ENCODE results near the gene MRPL18.
"Not testable (repeated sequence)": the region's sequence is repeated elsewhere in the genome, so short reads cannot be mapped to it uniquely, and the experiment has no call there.

MRPL18 gene

DNA sequence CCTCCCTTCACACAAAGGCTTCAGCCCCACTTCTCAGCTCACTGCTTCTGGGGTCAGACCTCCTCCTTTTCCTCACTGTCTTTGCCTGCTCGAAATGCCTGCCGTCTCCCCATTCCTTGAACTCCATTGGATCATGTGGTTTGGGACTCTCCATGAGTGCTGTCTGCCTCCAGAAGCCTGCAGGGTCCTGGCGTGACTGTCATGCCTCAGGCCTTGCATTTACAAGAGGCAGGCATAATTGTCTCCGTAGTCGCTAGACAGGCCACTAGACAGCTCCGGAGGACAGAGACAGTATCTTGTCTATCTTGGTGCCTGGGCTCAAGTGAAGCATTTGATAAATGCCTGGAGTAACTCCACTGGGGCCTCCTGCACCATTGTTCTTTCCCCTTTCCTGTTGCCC lies 25.1 kb downstream of the MRPL18 start:
- DNase-seq (ENCODE audit: low read depth in 2 of 2, low spot score in 1 of 2), result no peak

DNA sequence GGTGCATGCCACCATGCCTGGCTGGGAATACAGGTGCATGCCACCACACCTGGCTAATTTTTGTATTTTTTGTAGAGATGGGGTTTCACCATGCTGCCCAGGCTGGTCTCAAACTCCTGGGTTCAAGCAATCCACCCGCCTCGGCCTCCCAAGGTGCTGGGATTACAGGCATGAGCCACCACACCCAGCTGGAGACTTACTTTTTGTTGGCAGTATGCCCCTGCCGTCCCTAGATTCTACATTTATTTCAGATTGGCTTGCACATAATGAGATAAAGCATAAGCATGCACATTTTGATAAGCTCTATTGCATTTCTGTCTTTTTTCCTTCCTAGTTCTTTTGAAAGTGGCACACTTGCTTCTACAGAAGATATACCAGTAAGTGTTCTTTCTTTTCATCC lies 26.5 kb downstream of the MRPL18 start:
- not testable (repeated sequence) for DNase-seq (ENCODE audit: low read depth in 2 of 2, low spot score in 1 of 2)

DNA sequence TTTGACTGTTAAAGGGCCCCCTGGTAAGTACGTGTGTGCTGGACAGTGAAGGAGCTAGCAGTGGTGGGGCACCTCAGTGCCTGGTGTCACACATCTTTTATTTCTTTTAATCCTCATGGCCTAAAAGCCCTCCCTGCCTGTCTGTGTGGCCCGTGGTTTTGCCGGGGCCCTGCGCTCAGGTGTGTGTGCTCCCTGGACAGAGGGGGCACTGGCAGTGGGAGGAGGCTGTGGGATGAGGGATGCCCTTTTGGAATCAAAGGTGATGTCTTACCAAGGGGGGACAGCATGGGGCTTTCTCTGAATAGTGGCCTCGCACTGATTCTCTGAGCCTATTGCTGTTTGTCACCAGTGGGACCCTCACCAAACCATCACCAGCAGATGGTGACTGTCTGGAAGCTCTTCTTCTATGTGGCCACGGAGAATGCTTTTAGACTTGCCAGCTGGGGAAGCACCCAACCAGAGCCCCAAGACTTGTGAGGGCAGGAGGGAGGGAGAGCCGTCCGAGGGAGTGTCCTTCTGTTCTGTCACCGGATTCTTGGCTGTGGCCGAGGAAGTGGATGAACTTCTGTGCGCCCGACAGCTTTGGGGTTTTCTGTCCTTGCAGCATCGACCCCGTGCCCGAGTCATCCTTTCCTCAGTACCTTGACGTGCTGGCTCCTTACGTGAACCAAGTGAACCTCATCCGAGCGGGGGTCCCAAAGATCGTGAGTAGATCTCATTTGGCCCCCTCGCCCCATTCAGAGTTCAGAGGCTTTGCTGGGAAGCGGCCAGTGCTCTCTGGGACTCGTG lies 27.9 kb downstream of the MRPL18 start:
- DNase-seq (ENCODE audit: low read depth in 2 of 2, low spot score in 1 of 2), result no peak

DNA sequence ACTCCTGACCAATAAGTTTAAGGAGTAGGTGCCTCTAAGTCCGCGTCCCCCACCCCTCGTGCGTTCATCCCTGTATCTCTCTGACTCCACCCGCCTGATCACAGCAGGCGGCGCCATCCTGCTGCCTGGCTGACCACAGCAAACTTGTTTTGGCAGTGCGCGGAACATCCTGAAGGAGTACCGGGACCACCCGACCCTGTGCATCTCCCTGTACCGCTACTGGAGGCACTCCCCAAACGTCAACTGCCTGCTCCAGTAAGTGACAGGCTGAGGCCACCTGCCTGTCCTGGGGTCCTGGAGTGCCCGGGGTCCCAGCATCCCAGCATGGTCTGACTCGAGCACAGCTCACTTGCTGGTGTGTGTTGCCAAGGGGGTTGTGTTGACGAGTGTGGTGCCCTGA lies 28.8 kb downstream of the MRPL18 start:
- DNase-seq (ENCODE audit: low read depth in 2 of 2, low spot score in 1 of 2), result no peak

DNA sequence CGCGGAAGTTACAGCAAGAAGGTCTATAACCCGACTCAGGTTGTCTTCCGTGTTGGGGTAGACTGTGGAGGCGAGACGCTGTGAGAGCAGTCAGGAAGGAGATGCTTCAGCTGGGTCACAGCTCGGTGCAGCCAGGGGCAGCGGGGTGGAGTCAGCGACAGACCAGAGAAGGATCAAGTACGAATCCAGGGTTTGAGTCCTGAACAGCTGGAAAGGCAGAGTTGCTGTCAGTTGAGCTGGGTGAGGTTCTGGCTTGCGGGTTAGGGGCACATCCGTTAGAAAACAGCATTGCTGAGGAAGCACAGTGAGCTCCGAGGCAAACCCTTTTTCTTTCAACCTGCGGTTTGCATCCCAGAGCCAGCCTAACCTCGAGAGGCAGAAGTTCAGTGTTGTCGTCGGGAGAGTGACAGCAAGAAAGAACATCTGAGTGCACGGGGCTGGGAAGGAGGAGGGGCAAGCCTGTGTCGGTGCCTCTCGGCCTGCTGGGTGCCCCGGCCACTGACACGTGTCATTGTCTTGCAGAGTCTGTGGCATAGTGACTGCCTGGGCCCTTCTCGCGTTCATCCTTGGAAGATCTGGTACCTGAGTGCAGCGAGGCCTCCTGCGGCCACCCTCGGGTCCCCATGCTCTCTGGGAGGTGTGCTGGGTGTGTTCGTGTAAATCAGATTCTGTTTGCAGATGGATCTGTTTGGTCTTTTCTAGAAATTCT lies 29.8 kb downstream of the MRPL18 start:
- no peak for DNase-seq (ENCODE audit: low read depth in 2 of 2, low spot score in 1 of 2)

DNA sequence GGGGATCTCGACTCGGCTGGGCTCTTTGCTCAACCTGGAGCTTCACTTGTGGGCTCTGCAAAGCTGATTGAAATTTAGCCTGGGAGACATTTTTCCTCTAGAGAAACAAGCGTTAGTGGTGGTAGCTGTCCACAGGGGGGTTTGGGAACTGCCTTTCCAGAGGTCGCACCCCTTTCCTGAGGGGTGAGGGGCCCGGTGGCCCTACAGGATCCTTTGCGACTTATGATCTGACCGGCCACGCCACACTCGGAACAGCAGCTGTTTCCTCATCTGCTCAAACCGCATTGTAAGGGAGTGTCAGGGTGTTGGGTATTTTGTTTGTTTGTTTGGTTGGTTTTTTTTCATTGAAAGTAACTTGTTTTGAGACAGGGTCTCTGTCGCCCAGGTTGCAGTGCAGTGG lies 30.9 kb downstream of the MRPL18 start:
- no peak for DNase-seq (ENCODE audit: low read depth in 2 of 2, low spot score in 1 of 2)

DNA sequence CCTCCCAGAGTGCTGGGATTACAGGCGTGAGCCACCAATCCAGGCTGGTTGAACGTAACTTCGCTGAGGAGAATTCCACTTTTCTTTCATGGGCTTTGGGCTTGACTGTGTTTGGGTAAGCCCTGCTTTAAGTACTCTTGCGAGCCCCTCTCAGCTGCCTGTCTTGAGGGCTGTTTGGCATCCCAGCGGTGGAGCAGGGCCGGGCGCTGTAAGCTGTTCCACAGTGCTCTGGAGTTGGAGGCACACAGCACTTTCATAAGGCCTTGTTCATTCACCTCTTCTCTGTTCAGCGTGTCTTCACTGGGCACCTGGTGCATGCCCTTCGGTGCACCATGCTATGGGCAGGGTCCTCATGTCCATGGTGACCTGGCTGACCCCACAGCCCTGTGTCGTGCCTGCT lies 31.5 kb downstream of the MRPL18 start:
- DNase-seq (ENCODE audit: low read depth in 2 of 2, low spot score in 1 of 2), result no peak

DNA sequence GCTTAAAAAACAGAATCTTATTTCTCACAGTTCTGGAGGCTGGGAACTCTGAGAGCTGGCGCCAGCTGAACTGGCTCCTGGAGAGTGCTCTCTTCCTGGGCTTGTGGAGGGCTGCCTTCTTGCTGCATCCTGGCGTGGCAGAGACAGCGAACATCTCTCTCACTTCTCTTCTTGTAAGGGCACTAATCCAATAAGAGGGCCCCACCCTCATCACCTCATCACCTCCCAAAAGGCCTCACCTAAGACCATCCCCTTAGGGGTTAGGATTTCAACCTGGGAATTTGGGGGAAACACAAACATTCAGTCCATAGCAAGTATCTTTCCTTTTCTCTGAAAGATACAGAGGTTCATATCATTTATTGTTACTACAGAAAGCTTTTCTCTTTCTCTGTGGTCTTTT lies 33.7 kb downstream of the MRPL18 start:
- DNase-seq (ENCODE audit: low read depth in 2 of 2, low spot score in 1 of 2), result no peak

DNA sequence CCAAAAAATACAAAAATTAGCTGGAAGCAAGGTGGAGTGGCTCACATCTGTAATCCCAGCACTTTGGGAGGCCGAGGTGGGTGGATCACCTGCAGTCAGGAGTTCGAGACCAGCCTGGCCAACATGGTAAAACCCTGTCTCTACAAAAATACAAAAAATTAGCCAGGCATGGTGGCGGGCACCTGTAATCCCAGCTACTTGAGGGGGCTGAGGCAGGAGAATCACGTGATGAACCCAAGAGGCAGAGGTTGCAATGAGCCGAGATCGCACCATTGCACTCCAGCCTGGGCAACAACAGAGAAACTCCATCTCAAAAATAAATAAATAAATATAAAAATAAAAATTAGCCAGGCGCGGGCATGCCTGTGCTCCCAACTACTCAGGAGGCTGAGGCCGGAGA lies 34.4 kb downstream of the MRPL18 start:
- not testable (repeated sequence) for DNase-seq (ENCODE audit: low read depth in 2 of 2, low spot score in 1 of 2)

DNA sequence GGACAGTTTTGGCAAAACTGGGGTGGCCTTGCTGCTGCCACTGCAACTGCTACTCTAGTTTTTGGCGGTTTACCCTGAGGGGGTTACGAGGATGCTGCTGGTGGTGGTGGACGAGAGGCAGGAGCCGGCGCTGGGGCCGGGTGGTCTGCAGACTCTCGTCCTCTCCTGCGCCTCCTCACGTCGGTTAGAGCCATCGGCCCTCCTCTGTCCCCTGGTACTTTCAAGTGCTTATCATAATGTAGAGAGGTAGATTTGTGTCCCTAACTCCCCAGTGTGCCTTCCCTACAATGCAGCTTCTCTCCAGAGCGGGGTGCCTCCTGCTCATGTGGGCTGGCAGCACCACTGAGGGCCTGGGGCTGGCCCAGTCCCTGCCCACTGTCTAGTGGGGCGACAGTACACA lies 35.7 kb downstream of the MRPL18 start:
- DNase-seq (ENCODE audit: low read depth in 2 of 2, low spot score in 1 of 2), result no peak

DNA sequence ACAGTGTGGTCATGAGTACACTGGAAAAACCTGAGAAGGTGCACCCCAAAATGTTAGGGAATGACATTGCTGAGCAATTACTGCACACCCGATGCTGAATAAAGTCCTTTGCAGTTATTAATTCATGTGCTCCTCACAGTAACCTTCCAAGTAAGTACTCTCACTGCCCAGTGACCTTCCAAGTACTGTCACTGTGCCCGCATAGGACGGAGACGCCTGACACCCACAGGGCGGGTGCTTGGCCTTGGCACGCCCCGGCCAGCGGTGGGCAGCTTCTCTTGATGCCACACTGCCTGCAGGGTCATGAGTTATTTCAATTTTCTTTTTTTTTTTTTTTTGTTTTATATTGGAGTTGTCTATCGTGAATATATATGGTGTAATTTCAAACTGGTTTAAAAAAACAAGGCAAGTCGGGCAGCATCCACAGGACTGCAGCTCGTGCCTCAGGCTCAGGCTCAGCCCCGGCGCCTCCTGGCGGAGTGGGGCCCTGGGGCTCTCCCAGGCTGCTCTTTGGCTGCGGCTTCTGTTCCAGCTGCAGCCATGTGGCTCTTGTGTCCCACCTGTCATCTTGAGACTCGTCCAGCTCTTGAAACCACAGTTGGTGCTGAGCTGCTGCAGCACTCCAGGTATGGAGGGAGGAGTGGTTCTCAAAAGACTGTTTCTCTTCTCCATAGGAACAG lies 36.8 kb downstream of the MRPL18 start:
- DNase-seq (ENCODE audit: low read depth in 2 of 2, low spot score in 1 of 2), result no peak

DNA sequence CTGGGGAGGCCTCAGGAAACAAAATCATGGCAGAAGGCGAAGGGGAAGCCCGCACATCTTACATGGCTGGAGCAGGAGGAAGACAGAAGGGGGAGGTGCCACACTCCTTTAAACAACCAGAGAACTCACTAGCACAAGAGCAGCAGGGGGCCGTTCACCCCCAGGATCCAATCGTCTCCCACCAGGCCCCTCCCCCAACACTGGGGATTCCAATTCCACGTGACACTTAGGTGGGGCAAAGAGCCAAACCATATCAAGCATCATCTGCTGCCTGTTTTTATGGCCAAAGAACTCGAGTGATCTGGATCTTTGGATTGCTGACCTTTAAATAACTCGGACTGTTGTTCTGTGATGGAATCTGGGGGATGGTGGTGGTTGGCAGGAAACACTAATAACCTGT lies 37.8 kb downstream of the MRPL18 start:
- DNase-seq (ENCODE audit: low read depth in 2 of 2, low spot score in 1 of 2), result no peak

DNA sequence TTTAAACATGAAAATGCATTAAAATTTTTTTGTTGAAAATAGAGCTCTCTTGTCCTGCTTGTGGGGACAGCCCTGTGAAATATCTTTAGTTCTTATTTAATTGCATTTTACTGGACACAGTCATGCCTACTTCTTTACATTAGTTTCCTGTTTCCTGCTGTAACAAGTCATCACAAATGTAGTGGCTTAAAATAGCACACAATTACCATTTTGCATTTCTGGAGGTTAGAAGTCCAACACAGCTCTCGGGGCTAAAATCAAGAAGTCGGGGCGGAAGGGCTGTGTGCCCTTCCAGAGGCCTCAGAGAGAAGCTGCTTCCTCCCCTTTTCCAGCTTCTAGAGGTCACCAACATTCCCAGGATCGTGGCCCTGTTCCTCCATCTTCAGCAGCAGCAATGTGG lies 39.3 kb downstream of the MRPL18 start:
- no peak for DNase-seq (ENCODE audit: low read depth in 2 of 2, low spot score in 1 of 2)

DNA sequence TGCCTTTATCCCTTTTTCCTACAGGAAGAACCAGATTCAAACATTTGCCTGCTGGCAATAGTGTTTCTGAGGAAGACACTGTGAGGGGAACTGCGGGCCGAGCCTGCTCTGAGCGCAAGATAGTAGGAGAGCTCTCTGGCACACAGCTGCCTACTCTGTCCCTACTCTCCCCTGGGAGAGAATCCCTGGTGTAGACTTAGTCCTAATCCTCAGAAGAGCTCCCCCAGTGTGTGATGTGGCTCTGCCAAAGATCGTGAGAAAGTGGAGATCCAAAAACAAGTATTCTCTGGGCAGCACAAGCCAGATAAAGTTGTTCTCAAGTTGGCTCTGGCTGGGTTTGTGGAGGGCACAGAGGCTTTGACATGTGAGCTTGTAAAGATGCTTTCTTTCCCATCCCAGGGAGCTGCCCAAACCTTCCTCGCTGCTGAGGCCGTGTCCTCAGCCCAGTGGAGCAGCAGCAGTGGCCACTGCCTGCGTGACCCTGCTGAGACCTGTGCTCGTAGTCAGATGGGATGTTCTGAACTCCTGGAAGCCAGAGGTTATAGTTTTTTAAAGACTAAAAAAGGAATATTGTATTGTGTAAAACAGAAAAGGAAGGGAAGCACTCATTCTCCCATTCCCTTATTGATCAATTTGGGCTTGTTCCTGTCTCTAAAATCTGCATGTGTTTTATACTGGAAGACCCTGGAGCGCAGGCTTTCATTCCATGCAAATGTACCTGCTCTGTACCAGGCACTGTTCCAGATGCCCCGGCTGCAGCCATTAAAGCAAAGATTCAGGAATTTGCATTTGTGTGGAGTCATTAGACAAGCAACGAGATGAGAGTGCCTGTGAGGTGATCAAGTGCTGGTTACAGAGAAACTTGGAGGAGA lies 40.5 kb downstream of the MRPL18 start:
- no peak for DNase-seq (ENCODE audit: low read depth in 2 of 2, low spot score in 1 of 2)

DNA sequence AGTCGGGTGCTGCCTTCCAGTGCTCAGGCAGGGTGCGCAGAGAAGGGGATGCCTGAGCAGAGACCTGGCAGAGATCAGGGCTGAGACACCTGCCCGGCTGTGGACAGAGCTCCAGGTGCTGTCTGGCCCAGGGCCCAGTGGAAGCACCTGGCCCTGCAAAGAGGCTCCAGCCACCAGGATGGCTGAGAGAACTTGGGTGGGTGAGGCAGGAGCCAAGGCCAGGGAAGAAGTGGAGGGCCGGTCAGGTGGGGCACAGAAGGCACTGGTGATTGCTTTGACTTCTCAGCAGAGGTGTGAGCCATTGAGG lies 41.1 kb downstream of the MRPL18 start:
- no peak for DNase-seq (ENCODE audit: low read depth in 2 of 2, low spot score in 1 of 2)

DNA sequence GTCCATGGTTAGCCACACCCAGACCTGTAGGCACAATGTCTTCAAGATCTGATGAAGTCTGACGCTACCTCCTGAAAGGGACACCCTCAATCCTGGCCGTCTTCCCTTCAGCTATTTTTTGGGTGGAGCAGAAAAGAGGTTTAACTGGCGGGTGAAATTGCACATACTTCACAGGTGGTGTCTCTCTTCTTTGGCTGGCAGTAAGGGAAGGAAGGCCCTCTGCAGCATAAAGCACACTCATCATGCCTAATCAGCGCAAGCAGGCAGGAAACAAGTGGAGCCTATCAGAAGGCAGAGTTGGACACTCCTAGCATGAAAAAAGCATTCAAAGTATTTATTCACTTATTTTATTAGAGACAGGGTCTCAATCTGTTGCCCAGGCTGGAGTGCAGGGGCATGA lies 42.7 kb downstream of the MRPL18 start:
- no peak for DNase-seq (ENCODE audit: low read depth in 2 of 2, low spot score in 1 of 2)

DNA sequence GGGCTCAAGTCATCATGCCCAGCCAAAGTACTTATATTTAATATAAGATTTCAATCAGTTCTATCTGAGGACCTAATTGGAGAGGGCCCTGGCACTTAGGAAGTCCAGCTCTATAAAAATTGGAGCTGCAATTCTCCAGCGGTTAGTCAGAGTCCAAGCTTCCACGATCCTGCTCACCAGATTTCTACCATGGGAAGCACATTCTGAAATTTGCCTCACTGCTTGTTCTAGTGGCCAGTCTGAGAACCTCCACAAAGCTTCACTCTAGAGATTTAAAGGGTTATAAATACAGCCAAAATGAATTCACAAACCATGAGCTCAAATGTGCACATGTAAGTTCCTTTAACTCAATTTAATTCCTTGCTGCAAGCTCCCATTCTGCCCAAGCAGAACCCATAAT lies 43.3 kb downstream of the MRPL18 start:
- DNase-seq (ENCODE audit: low read depth in 2 of 2, low spot score in 1 of 2), result no peak

DNA sequence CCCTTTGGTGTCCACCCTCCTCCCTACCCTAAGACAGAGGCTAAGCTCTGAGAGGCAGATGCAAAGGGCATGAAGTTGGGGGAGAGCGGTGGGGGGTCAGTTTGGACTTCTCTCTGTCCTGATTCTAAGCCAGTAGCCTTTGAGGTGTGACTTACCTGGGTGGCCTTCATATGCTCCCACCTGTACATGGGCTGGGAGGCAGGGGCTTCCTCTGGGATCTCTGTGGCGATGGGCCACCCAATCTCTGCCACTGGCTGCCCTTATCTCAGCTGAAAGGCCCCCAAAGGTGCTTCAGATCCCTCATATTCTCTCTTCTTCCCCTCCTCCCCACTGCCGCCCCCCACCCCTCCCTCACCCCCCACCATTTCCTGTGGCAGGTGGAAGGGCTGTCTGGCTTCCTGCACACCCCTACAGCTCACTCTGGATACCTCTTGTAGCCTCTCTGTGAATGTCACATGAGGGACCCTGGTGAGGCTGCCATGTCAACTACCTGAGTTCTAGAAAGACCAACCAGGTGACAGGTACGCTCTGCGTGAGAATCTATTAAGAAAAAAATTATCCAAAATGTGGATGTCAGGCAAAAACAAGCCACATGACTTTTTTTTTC lies 43.8 kb downstream of the MRPL18 start:
- no peak for DNase-seq (ENCODE audit: low read depth in 2 of 2, low spot score in 1 of 2)

DNA sequence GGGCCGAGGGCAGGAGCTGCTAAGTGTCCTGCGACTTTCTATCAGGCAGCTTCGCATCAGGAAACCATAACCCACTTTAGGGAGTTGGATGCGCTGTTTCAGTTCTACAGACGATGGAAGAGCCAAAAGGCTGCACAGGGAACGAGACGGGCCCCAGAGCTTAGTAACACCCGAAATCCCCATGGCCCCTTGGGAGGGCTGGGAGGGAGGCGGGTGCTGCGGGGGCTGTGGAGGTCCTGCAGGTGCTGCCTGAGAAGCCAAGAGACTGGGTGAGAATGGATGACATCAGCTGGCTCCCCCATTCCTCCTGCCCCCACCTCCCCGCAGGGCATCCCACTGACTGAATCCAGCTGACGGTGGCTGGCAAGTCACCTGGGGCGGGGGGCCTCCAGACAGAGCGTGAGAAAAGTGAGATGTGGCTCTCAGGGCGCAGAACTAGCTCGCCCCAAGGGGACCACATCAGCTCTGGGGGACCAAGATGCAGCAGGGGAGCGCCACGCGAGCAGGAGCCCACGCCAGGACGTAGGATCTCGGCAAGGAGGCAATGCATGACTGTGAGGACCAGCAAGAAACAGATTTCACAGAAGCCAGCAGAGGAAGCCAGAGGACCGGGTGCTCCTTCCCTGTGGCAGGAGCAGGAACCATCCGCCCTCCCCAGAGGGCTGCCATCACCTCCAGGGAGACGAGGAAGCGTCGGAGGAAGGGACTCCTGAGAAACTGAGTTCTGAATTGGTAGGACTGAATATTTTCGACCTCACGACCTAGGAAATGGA lies 46.6 kb downstream of the MRPL18 start:
- no peak for DNase-seq (ENCODE audit: low read depth in 2 of 2, low spot score in 1 of 2)

DNA sequence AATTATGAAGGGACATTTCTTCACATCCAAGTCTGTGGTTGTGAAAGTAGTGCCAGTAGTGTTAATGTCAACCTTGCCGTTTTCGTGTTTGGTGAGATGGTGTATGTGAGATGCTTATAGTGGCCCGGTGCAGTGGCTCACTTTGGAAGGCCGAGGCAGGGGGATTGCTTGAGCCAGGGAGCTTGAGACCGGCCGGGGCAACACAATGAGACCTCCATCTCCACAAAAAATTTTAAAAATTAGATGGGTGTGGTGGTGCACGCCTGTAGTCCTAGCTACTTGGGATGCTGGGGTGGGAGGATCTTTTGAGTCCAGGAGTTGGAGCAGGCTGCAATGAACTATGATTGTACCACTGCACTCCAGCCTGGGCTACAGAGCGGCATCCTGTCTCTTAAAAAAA lies 47.2 kb downstream of the MRPL18 start:
- DNase-seq (ENCODE audit: low read depth in 2 of 2, low spot score in 1 of 2), result no peak
